Motor neuron (in vitro differentiated cells): ENCODE data around the gene ADAMTS1. TPM values are rescaled to one million over a fixed set of nuclear protein-coding genes. Genes with fewer than 3 reads are reported as not detected.
A peak's percentile ranks its signal among the peaks of the same experiment; 100 is the strongest.

Experiments used
- ATAC-seq, 8 experiments: fragments of 200-7000 bp; cut with Tn5 transposase; replicated peaks in 6 of 8; 2 replicates each; pipeline ENCODE4 v1.8.0; 2021; ENCODE audit warnings: mild to moderate bottlenecking in 8 of 8, moderate library complexity in 8 of 8
- H3K27ac ChIP-seq, 2 donors: fragments of 250-450 bp; sonication (Bioruptor Pico); 2 replicates each; pipeline ENCODE4 v1.9.0; 2021; ENCODE audit warnings: antibody characterized with exemption in 2 of 2, mild to moderate bottlenecking in 2 of 2, moderate library complexity in 1 of 2
- H3K4me1 ChIP-seq, 2 donors: fragments of 250-450 bp; sonication (Bioruptor Pico); replicated peaks in 1 of 2; 2 replicates each; pipeline ENCODE4 v1.6.1; 2021; ENCODE audit warnings: antibody characterized with exemption in 2 of 2, mild to moderate bottlenecking in 2 of 2, moderate library complexity in 1 of 2
- H3K4me3 ChIP-seq, 5 donors: fragments of 250-450 bp; sonication (Bioruptor Pico); 2 replicates each; pipeline ENCODE4 v1.9.0; 2021; ENCODE audit warnings: antibody characterized with exemption in 5 of 5, mild to moderate bottlenecking in 5 of 5, moderate library complexity in 4 of 5
- WGBS, 10 experiments: fragments of 450-650 bp; shearing (Covaris generic); methylation state at CpG; one replicate each; pipeline ENCODE4 v1.0.0; 2022; 5-methylcytosine and 5-hydroxymethylcytosine counted together
- in situ Hi-C, 9 experiments: fragments of 400-800 bp; cut with MboI; loops; one replicate each; pipeline ENCODE4 v1.15.0; 2021; ENCODE audit warnings: low sequenced_read_pairs in 9 of 9, low pct_unique_long_range_greater_than_20kb in 2 of 9; ENCODE audit not compliant: unreplicated experiment in 9 of 9
- total RNA-seq, 8 experiments: library from RNA; unstranded; fragments of 300-600 nt; gene quantifications; 2 replicates each; pipeline versions ENCODE4 v1.2.3 to v1.2.4, GENCODE V29; 2022

Gene ADAMTS1
- total RNA-seq, 8 experiments from 2014 or later, result 3.6 to 36.9 (median 14.5) TPM

- Histone ChIP-seq H3K4me1 (peaks cover 2 to 4% of the 10 kb centered on the region in 2 donors), H3K27ac (no peak overlapping the region), H3K4me3 (no peak overlapping the region)
- WGBS, 10 experiments, result 0 to 100% (median 56%) methylated on average over 1 to 3 of the region's 3 CpGs; no CpG with 5 or more reads in 2 of the 10 experiments
- in situ Hi-C loops, result loop anchor here in 8 of 9 experiments (5.0 to 25.0 kb wide), 8 partner anchors 110 to 1892 kb away; partner anchors contain the start of gene ADAMTS5 (in 1 of the 8)
- ATAC-seq, result peak in 3 of 8 experiments; percentile 20 to 54 (median 54)
These were observed 7.2 kb upstream of the ADAMTS1 start for GRCh38 chr21:26852423-26852822.

DNA sequence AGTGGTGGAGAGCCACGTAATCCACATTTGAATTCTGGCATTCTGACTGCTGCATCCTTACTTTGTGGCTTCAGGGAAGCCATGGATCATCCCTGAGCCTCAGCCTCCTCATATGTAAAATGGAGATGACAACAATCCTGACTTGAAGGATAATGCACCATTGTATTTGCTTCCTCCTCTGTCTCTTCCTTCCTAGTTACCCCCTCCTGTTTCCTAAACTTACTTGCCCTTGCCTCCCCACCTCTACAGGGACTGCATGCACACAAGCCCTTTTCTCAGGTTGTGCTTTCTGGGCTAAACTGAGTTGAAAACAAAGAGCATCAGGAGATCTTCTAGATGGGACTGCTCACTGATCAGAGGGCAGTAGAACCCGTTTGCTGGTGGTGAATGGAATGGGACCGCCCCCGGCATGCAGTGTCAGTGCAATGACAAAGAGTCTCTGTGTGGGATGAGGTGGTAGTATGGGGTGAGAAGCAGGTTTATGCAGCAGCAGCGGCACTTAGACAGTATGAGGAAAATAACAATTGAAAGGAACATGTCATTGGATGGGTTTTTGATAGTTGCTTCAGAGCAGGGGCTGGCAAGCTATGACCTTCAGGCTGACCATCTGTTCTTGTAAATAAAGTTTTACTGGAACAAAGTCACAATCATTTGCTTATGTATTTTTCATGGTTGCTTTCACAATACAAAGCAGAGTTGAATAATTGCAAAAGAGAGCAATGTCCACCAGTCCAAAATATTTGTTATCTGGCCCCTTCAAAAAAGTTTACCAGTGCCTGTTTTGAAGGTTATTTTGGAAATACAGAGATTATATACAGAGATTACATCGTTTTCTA lies 6.1 kb upstream of the ADAMTS1 start:
- 46 to 92% (median 77%) methylated on average over 1 to 5 of the region's 6 CpGs; no CpG with 5 or more reads in 1 of the 10 experiments for WGBS, 10 experiments
- in situ Hi-C loops, result loop anchor here in 8 of 9 experiments (5.0 to 25.0 kb wide), 8 partner anchors 111 to 1893 kb away; partner anchors contain the start of gene ADAMTS5 (in 1 of the 8)
- no peak for ATAC-seq

GRCh38 chr21:26850116-26850643 lies 5.0 kb upstream of the ADAMTS1 start:
- Histone ChIP-seq H3K27ac (no peak overlapping the region), H3K4me3 (no peak overlapping the region), H3K4me1 (peaks cover 2 to 6% of the 10 kb centered on the region in 2 donors)
- in situ Hi-C loops, result loop anchor here in 8 of 9 experiments (5.0 to 25.0 kb wide), 8 partner anchors 112 to 1895 kb away; partner anchors contain the start of gene ADAMTS5 (in 1 of the 8)
- ATAC-seq, result no peak
- WGBS, 10 experiments, result 0 to 23% (median 9%) methylated on average over 1 to 5 of the region's 5 CpGs

More for the DNA sequence above, 6.1 kb upstream of the ADAMTS1 start:
- Histone ChIP-seq H3K4me3 (no peak overlapping the region), H3K27ac (no peak overlapping the region), H3K4me1 (peaks cover 2 to 6% of the 10 kb centered on the region in 2 donors)

DNA sequence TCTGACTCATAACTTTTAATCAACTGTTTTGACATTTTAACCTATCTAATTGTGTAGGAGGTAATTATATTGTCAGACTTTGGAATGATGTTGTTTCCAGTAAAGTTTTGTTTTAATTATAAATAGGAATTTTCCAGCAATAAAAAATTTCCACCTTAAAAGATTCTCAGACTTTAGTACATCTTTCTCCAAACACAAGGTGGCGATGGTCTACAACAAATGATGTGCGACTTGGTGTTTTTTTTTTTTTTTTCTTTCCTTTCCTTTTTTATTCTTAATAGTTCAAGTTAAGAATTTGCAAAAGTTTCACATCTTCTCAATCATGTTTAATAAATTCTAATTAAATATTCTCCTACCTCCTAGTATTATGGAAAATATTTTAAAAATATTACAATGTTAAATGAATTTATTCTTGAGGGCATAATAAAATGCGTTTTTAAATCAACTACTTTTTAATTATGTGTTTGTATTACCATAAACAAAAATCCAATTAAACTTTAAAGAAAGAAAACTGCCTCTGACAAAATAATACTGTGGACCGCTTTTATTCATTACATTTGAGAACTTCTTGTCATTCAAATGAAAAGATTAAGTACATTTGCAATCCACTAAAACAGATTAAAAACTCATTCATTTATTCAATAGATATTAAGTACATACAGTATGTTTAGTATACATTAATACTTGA lies 4.4 kb upstream of the ADAMTS1 start:
- Histone ChIP-seq H3K27ac (no peak overlapping the region), H3K4me1 (peaks cover 2 to 6% of the 10 kb centered on the region in 2 donors), H3K4me3 (no peak overlapping the region)
- WGBS, 10 experiments, result 0 to 67% (median 22%) methylated on average over 1 to 4 of the region's 4 CpGs
- ATAC-seq, result no peak
- in situ Hi-C loops, result loop anchor here (5.0 to 25.0 kb wide), 10 partner anchors 113 to 1895 kb away; partner anchors contain the start of genes ADAMTS5 (in 1 of the 9) and MRPL39 (in 1 of the 9)

- H3K27ac ChIP-seq, result no peak overlapping the region
- peaks cover 2 to 6% of the 10 kb centered on the region in 2 donors for H3K4me1 ChIP-seq
- no peak overlapping the region for H3K4me3 ChIP-seq
- ATAC-seq, result no peak
- WGBS, 10 experiments, result 0 to 100% (median 90%) methylated on average over 1 to 2 of the region's 2 CpGs
- in situ Hi-C loops, result loop anchor here in 4 of 9 experiments (10.0 to 25.0 kb wide), 4 partner anchors 857 to 1889 kb away; partner anchors contain the start of gene MRPL39 (in 1 of the 4)
These were observed 2.7 kb upstream of the ADAMTS1 start for GRCh38 chr21:26847921-26848320.

GRCh38 chr21:26847002-26847401 lies 1.8 kb upstream of the ADAMTS1 start:
- Histone ChIP-seq H3K4me3 (peak overlapping the region in 4 of 5 donors; percentile 47 to 89 (median 70)), H3K4me1 (peaks cover 10 to 12% of the 10 kb centered on the region in 2 donors), H3K27ac (no peak overlapping the region)
- 17 to 94% (median 79%) methylated on average over 2 to 12 of the region's 13 CpGs for WGBS, 10 experiments
- in situ Hi-C loops, result loop anchor here in 4 of 9 experiments (10.0 to 25.0 kb wide), 4 partner anchors 858 to 1890 kb away; partner anchors contain the start of gene MRPL39 (in 1 of the 4)
- ATAC-seq, result no peak

GRCh38 chr21:26846036-26846931 lies 1.1 kb upstream of the ADAMTS1 start:
- Histone ChIP-seq H3K27ac (peak overlapping the region; percentile 90), H3K4me3 (peak overlapping the region; percentile 47 to 89 (median 75)), H3K4me1 (peaks cover 10% of the 10 kb centered on the region in 2 donors)
- peak; percentile 1 to 41 (median 10) for ATAC-seq
- in situ Hi-C loops, result loop anchor here in 4 of 9 experiments (10.0 to 25.0 kb wide), 4 partner anchors 859 to 1891 kb away; partner anchors contain the start of gene MRPL39 (in 1 of the 4)
- WGBS, 10 experiments, result 0 to 40% (median 4%) methylated on average over 1 to 24 of the region's 50 CpGs

DNA sequence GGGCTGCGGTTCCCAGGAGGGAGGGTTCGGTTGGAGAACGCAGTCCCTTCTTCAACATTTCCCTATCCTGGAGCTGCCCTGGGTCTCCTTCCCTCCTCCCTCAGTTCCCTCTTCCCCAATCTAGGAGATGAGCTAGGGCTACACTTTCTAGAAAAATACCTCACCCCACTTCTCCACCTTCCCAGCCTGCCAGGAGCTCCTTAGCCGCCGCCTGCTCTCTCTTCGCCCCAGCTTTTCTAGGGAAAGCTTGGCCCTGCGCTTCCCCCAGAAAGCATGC lies 488 bp upstream of the ADAMTS1 start:
- in situ Hi-C loops, result loop anchor here in 4 of 9 experiments (10.0 to 25.0 kb wide), 4 partner anchors 859 to 1892 kb away; partner anchors contain the start of gene MRPL39 (in 1 of the 4)
- peak overlapping the region; percentile 47 to 89 (median 75) for H3K4me3 ChIP-seq
- WGBS, 10 experiments, result 0% methylated on average over 1 to 5 of the region's 7 CpGs; no CpG with 5 or more reads in 8 of the 10 experiments
- ATAC-seq, result peak in 2 of 8 experiments; percentile 0
- H3K4me1 ChIP-seq, result peaks cover 8% of the 10 kb centered on the region in 2 donors
- peak overlapping the region; percentile 90 for H3K27ac ChIP-seq

GRCh38 chr21:26844258-26845065 lies 747 bp downstream of the ADAMTS1 start:
- H3K27ac ChIP-seq, result peak overlapping the region; percentile 90
- H3K4me1 ChIP-seq, result peaks cover 8% of the 10 kb centered on the region in 2 donors
- ATAC-seq, result peak; percentile 2 to 43 (median 22)
- peak overlapping the region; percentile 47 to 89 (median 75) for H3K4me3 ChIP-seq
- WGBS, 10 experiments, result 0% methylated on average over 1 to 23 of the region's 96 CpGs; no CpG with 5 or more reads in 3 of the 10 experiments
- in situ Hi-C loops, result loop anchor here in 4 of 9 experiments (10.0 to 25.0 kb wide), 4 partner anchors 860 to 1893 kb away; partner anchors contain the start of gene MRPL39 (in 1 of the 4)

- in situ Hi-C loops, result loop anchor here in 4 of 9 experiments (10.0 to 25.0 kb wide), 4 partner anchors 861 to 1893 kb away; partner anchors contain the start of gene MRPL39 (in 1 of the 4)
- ATAC-seq, result peak in 4 of 8 experiments; percentile 0 to 1 (median 0)
- peak overlapping the region; percentile 90 for H3K27ac ChIP-seq
These were observed 1.3 kb downstream of the ADAMTS1 start for GRCh38 chr21:26843933-26844257.

More at GRCh38 chr21:26843933-26844257, 1.3 kb downstream of the ADAMTS1 start:
- 0% methylated on average over 1 to 10 of the region's 11 CpGs for WGBS, 10 experiments
- Histone ChIP-seq H3K4me1 (peaks cover 8% of the 10 kb centered on the region in 2 donors), H3K4me3 (peak overlapping the region; percentile 47 to 89 (median 75))
